Gastrocnemius medialis (tissue), 4 donors: Measurements from ENCODE around the gene EFCAB6. TPM values are rescaled to one million over a fixed set of nuclear protein-coding genes. Genes with fewer than 3 reads are reported as not detected.

Source experiments
- ATAC-seq, 2 donors: fragments of 150-250 bp; one replicate each; pipeline ENCODE4 v1.9.1; 2016
- DNase-seq, 2 donors: peaks; one replicate each; pipeline ENCODE4 v3.0.0-alpha.2; 2019
- H3K27ac ChIP-seq, 4 donors: fragments of 200-600 bp; sonication (generic); 1 replicate in 1 of 4; 2 replicates in 3 of 4; pipeline ENCODE4 v1.5.1; 2016 to 2018; ENCODE audit warnings: mild to moderate bottlenecking in 2 of 4, moderate library complexity in 1 of 4
- H3K27me3 ChIP-seq, 3 donors: fragments of 200-600 bp; sonication (generic) in 2 of 3; 1 replicate in 1 of 3; 2 replicates in 2 of 3; pipeline versions ENCODE4 v1.5.1 to v1.6.0; 2016 to 2019; ENCODE audit warnings: mild to moderate bottlenecking in 1 of 3, moderate library complexity in 1 of 3
- H3K36me3 ChIP-seq, 2 donors: fragments of 200-600 bp; sonication (generic) in 1 of 2; one replicate each; pipeline ENCODE4 v1.5.1; 2017 to 2018
- H3K4me1 ChIP-seq, 2 donors: fragments of 200-600 bp; sonication (generic) in 1 of 2; one replicate each; pipeline ENCODE4 v1.5.1; 2016 to 2017; ENCODE audit warnings: mild to moderate bottlenecking in 2 of 2
- H3K4me3 ChIP-seq, 4 donors: fragments of 200-600 bp; sonication (generic) in 3 of 4; 1 replicate in 1 of 4; 2 replicates in 3 of 4; pipeline ENCODE4 v1.5.1; 2016 to 2019; ENCODE audit warnings: mild to moderate bottlenecking in 2 of 4
- H3K9me3 ChIP-seq, 3 donors: fragments of 200-600 bp; sonication (generic) in 2 of 3; 1 replicate in 1 of 3; 2 replicates in 2 of 3; pipeline ENCODE4 v1.5.1; 2016 to 2019
- POLR2A ChIP-seq, 2 donors: fragments of 450-650 bp; IDR thresholded peaks; one replicate each; pipeline ENCODE4 v1.6.1; 2017; ENCODE audit warnings: antibody characterized with exemption in 2 of 2, mild to moderate bottlenecking in 2 of 2, moderate library complexity in 2 of 2
- in situ Hi-C, 4 donors: fragments of 200-750 bp; cut with MboI; loops; one replicate each; pipeline versions ENCODE4 v1.15.0 to v1.8.0; 2017; ENCODE audit warnings: low sequenced_read_pairs in 4 of 4
- intact Hi-C: fragments of 100-400 bp; cut with DNase I; formaldehyde crosslinking; loops from one replicate; pipeline ENCODE4 v1.15.1; 2023; ENCODE audit warnings: low total_unique reads
- total RNA-seq, 4 donors: library from RNA; depleted of rRNA; stranded (reverse); fragments of >200 nt; gene quantifications; one replicate each; pipeline versions ENCODE4 v1.1.0 to v1.2.3, GENCODE V29; 2016
- TF ChIP-seq, protein P1 (sequence below), 5 experiments: fragments of 450-650 bp in 3 of 5; fragments of 200-600 bp in 2 of 5; sonication (generic) in 2 of 5; IDR thresholded peaks in 4 of 5; conservative IDR thresholded peaks in 1 of 5; 1 replicate in 4 of 5; 2 replicates in 1 of 5; pipeline ENCODE4 v1.5.1; 2016 to 2019; ENCODE audit warnings: antibody characterized with exemption in 5 of 5, mild to moderate bottlenecking in 3 of 5, moderate library complexity in 3 of 5

The EFCAB6 gene
- total RNA-seq, 4 donors from 2014 or later: 0.07 to 4.4 (median 0.28) TPM

DNA sequence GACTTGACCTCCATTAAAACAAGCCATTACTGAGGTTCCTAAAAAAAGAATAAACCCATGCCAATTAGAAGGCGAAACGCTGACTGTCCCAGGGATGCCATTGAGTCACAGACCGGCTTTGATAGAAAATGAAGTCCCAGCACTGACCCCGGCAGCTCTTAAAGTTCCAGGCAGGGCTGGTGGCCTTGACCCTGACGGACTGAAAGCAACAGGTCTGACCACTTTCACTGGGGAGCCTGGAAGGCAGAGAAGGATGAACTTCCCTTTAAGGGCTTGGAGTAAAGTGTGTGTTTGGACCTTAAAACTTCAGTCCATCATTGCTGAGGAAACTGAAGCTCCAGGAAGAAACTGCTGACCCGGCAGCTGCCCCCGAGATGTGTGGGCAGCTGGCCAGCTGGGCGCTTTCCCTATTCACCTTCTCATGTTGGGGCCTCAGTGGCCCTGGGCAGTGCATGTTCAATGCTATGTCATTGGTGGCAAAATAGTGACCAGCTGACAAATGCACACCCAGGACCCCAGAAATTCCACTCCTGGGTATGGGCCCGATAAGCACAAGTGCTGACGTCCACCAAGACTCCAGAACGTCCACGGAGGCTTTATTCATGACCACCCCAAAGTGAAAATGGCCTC lies 18.9 kb upstream of the EFCAB6 start:
- Histone ChIP-seq H3K36me3 (no peaks in the 10 kb centered on the region), H3K4me3 (no peak overlapping the region), H3K27me3 (peaks cover 0 to 3% (median 0%) of the 10 kb centered on the region in 3 donors), H3K27ac (peak overlapping the region; percentile 67 to 92 (median 78)), H3K4me1 (peaks cover 15% of the 10 kb centered on the region in 2 donors), H3K9me3 (no peaks in the 10 kb centered on the region)
- intact Hi-C loops: loop anchor here (5.0 kb wide), 1 partner anchor 256 kb away; no protein-coding TSS in a partner anchor
- TF ChIP-seq POLR2A (IDR thresholded peaks at IDR 0.05): no peak
- TF ChIP-seq, protein P1, sequence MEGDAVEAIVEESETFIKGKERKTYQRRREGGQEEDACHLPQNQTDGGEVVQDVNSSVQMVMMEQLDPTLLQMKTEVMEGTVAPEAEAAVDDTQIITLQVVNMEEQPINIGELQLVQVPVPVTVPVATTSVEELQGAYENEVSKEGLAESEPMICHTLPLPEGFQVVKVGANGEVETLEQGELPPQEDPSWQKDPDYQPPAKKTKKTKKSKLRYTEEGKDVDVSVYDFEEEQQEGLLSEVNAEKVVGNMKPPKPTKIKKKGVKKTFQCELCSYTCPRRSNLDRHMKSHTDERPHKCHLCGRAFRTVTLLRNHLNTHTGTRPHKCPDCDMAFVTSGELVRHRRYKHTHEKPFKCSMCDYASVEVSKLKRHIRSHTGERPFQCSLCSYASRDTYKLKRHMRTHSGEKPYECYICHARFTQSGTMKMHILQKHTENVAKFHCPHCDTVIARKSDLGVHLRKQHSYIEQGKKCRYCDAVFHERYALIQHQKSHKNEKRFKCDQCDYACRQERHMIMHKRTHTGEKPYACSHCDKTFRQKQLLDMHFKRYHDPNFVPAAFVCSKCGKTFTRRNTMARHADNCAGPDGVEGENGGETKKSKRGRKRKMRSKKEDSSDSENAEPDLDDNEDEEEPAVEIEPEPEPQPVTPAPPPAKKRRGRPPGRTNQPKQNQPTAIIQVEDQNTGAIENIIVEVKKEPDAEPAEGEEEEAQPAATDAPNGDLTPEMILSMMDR (IDR thresholded peaks at IDR 0.05 in 4 of 5, conservative IDR thresholded peaks at IDR 0.05 in 1 of 5): no peak
- DNase-seq (peak in 1 of 2 donors; percentile 10), ATAC-seq (no peak)
- in situ Hi-C loops: loop anchor here in 1 of 4 donors (25.0 kb wide), 1 partner anchor 444 kb away; no protein-coding TSS in a partner anchor

DNA sequence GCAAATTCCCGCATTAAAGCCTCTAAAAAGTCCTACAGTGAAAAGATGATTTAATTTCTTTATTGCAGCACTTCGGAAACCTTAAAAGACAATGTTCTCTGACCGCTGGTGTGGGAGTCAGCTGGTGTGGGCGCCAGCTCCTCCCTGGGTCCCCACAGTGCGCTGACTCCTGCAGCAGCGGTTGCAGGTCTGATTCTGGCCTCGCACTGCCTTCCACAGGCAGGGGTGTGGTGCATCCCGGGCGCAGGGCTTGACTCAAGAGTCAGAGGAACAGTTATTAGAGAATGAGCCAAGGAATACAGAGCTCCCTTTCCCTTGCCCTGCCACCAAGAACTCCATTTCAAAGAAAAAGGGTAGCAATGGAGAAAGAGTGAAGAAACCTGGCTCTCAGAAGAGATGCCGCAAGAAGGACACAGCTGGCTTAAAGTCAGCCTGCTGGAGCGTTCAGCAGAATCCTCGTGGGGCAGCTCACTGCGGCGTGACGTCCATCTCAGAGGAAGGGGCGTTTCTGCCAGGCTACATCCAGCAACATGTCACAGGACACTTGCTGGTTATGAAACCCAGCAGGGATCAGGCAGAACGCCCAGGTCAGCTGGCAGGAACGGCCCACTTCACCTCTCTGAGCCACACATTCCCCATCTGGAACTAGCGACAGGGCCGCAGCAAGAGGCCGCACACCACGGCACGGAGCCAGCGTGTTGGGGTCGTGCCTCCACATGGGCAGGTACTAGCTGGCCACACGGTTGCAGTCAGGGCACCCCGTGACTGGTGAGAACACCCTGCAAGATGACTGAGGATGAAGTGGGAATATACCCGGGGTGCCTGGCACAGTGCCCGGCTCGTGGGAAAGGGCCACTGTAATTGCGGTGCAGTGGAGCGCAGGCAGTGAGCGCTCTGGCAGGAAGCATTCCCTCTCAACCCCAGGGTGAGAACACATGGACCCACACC lies 18.1 kb upstream of the EFCAB6 start:
- ATAC-seq (peak; percentile 86 to 87), DNase-seq (peak; percentile 83 to 91)
- H3K27me3 ChIP-seq: peaks cover 0 to 5% (median 0%) of the 10 kb centered on the region in 3 donors
- H3K4me1 ChIP-seq: peaks cover 15 to 18% of the 10 kb centered on the region in 2 donors
- H3K4me3 ChIP-seq: peak overlapping the region in 2 of 4 donors; percentile 7 to 41
- intact Hi-C loops (loop anchor here (1.0 to 5.0 kb wide), 4 partner anchors 55 to 667 kb away; partner anchors contain the start of genes PNPLA3 and RTL6), in situ Hi-C loops (loop anchor here in 1 of 4 donors (25.0 kb wide), 1 partner anchor 443 kb away; no protein-coding TSS in a partner anchor)
- TF ChIP-seq, protein P1 (IDR thresholded peaks at IDR 0.05 in 4 of 5, conservative IDR thresholded peaks at IDR 0.05 in 1 of 5): no peak
- peak in 1 of 2 donors; percentile 39 for TF ChIP-seq POLR2A (IDR thresholded peaks at IDR 0.05)
- H3K9me3 ChIP-seq: no peaks in the 10 kb centered on the region
- peak overlapping the region; percentile 67 to 92 (median 78) for H3K27ac ChIP-seq
- no peaks in the 10 kb centered on the region for H3K36me3 ChIP-seq

DNA sequence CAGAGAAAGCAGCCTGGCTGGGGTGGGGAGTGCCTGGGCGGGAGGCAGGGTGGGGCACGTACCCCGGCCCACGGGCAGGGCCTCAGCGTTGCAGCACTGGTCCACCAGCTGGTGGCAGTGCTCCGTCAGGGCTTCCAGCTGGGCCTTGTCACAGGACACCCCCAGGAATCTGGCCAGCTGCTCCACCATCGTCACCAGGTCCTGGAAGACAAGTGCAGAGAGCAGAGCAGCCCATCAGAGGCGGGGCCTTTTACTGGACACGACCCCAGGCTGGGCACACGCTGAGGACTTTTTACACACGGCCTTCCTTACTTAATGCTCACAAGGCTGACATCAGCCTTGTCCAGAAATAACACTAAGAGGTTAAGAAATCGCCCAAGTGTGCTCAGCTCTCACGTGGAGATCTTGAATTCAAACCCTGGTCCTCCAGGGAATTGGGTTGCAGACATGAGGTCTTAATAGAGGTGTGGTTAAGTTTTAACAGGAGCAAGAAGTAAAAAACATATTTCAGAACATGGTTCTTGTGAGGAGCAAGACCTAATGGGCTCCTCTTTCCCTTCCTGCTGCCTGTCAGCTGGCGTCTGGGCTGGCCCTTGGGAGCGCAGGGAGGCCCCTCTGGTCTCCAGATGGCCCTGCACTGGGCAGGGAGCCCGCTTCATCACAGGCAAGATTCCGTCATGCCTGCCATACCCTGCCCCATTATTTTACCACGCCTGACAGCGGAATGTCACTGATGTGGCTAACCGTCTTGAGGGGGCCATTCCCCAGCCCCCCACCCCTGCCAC lies 17.1 kb upstream of the EFCAB6 start:
- ATAC-seq: peak; percentile 57 to 76
- H3K36me3 ChIP-seq: no peaks in the 10 kb centered on the region
- in situ Hi-C loops: loop anchor here in 1 of 4 donors (25.0 kb wide), 1 partner anchor 442 kb away; no protein-coding TSS in a partner anchor
- H3K9me3 ChIP-seq: no peaks in the 10 kb centered on the region
- peaks cover 0 to 9% (median 2%) of the 10 kb centered on the region in 3 donors for H3K27me3 ChIP-seq
- intact Hi-C loops: loop anchor here (1.0 to 5.0 kb wide), 4 partner anchors 19 to 668 kb away; partner anchors contain the start of genes PNPLA3 and RTL6
- H3K27ac ChIP-seq: peak overlapping the region; percentile 67 to 92 (median 78)
- H3K4me3 ChIP-seq: peak overlapping the region in 2 of 4 donors; percentile 7 to 41
- no peak for TF ChIP-seq POLR2A (IDR thresholded peaks at IDR 0.05)
- TF ChIP-seq, protein P1 (IDR thresholded peaks at IDR 0.05 in 4 of 5, conservative IDR thresholded peaks at IDR 0.05 in 1 of 5): peak in 3 of 5 experiments; percentile 41 to 56 (median 52)
- peaks cover 15 to 18% of the 10 kb centered on the region in 2 donors for H3K4me1 ChIP-seq
- DNase-seq: peak; percentile 65 to 89

DNA sequence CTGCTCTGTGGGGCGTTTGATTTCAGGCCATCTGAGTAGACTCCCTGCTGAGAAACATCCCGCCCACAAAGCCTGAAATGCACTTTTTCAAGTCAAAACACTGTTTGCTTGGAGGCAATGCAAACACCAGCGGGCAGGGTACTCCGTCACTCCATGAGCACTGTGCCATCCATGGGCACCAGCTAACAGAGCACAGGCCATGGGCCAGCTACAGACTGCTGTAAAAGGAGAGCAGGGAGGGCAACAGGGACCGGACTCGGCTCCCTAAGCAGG lies 16.6 kb upstream of the EFCAB6 start:
- no peaks in the 10 kb centered on the region for H3K9me3 ChIP-seq
- H3K27ac ChIP-seq: peak overlapping the region; percentile 67 to 92 (median 78)
- DNase-seq (no peak), ATAC-seq (peak in 1 of 2 donors; percentile 3)
- intact Hi-C loops: loop anchor here (1.0 to 5.0 kb wide), 3 partner anchors 20 to 669 kb away; partner anchors contain the start of genes PNPLA3 and RTL6
- TF ChIP-seq POLR2A (IDR thresholded peaks at IDR 0.05): no peak
- TF ChIP-seq, protein P1 (IDR thresholded peaks at IDR 0.05 in 4 of 5, conservative IDR thresholded peaks at IDR 0.05 in 1 of 5): no peak
- H3K4me1 ChIP-seq: peaks cover 15 to 18% of the 10 kb centered on the region in 2 donors
- in situ Hi-C loops: loop anchor here in 1 of 4 donors (25.0 kb wide), 1 partner anchor 441 kb away; no protein-coding TSS in a partner anchor
- peaks cover 4 to 7% (median 7%) of the 10 kb centered on the region in 3 donors for H3K27me3 ChIP-seq
- H3K4me3 ChIP-seq: no peak overlapping the region
- no peaks in the 10 kb centered on the region for H3K36me3 ChIP-seq
